GM18873 (cell line): ENCODE results near the gene MAP9.
"Not testable (repeated sequence)": the region's sequence is repeated elsewhere in the genome, so short reads cannot be mapped to it uniquely, and the experiment has no call there.

ENCODE experiments used
- ATAC-seq: cut with Tn5 transposase; IDR thresholded peaks from one replicate; pipeline ENCODE4 v1.9.1; 2021; ENCODE audit warnings: mild to moderate bottlenecking, moderate library complexity, moderate number of reproducible peaks; ENCODE audit not compliant: unreplicated experiment, low FRiP score

Gene MAP9

GRCh38 chr4:155353923-155354540, 22.7 kb downstream of the MAP9 start:
- peak; percentile 98 for ATAC-seq

DNA sequence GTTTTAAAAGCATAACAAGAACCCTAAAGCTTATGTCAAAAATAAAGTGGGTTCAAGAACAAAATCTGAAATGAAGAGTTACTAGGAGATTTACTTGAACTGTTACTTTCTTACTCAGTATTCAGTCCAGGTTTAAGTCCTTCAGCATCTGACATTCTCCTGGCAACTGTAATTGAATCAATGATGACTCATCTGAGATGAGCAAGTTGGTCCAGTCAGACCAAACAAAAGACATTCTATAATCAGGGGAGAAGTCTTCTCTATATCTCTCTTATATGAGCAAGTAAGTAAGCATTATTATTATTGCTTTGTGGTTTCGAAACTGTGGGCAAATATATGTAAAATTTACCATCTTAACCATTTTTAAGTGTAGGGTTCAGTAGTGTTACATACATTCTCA, 34.6 kb downstream of the MAP9 start:
- no peak for ATAC-seq

DNA sequence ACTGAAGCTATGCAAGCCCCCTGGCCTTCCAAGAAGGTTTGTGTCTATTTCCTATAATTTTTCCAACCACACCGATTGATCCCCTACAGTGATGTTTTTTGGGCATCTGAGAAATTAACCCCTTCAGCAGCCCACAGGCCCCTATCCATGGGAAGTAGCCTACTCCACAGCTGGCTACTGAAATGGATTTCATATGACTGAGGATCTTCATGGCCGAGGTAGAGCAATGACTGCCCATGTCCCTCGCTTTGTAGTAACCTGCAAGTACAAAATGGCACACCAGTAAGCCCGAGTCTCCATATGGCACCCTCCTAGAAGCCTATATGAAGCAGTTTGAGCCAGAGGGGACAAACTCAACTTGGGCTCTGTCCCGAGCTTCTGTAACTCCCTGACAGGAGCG, 36.8 kb downstream of the MAP9 start:
- no peak for ATAC-seq

GRCh38 chr4:155339588-155339987, 37.2 kb downstream of the MAP9 start:
- ATAC-seq, result no peak

GRCh38 chr4:155338196-155338595, 38.6 kb downstream of the MAP9 start:
- ATAC-seq, result no peak

DNA sequence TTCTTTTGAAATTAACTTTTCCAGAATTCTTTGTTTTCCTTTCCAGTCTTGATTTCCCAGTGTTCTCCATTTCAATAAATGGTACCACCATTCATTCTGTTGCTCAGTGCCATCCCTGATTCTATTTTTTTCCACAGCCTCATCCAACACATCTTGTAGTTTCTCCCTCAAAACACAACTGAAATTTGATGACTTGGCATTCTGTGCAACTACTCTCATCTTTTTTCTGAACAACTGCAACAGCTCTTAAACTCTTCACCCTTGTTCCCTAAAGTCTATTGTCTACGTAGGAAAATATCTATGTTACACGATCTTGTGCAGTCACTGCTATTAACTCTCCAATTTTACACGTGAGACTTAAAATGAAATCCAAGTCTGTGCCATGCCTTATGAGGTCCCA, 40.5 kb downstream of the MAP9 start:
- ATAC-seq, result no peak

DNA sequence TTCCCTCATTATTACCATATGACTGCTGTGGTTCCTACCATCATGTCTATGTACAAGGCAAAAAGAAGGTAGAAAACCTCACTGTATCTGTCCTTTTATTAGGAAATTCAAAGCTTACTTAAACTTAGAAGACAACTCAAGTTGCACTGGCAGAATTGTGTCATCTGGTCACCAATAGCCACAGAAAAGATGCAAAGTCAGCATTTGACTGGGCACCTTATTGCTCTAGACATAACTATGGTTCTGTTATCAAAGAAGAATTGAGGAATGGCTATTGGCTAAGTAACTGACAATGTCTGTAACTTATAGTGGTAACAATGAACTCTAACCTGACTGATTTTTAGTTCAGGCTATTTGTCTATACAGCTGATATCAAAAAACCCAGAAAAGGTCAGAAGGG, 45.3 kb downstream of the MAP9 start:
- ATAC-seq, result no peak

- no peak for ATAC-seq
Measured at GRCh38 chr4:155322782-155323181, 54.0 kb downstream of the MAP9 start.

GRCh38 chr4:155321006-155321405, 55.8 kb downstream of the MAP9 start:
- ATAC-seq, result no peak

- no peak for ATAC-seq
Measured at GRCh38 chr4:155319516-155319915, 57.2 kb downstream of the MAP9 start.

DNA sequence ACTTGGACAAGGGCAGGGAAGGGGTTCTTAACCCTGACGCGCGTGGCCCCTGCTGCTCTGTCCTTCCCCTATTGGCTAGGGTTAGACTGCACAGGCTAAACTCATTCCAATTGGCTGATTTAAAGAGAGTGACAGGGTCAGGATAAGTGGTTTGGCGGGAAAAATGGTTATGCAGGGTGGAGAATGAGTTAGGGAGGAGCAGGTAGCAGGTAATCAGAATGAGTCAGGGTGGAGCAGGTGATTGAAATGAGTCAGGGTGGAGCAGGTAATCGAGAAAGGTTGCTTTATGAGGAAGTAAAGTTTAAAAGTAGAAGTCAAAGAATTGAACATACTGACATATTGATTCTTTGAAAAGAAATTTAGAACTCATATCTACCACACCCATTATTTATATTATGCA, 64.7 kb downstream of the MAP9 start:
- not testable (repeated sequence) for ATAC-seq

DNA sequence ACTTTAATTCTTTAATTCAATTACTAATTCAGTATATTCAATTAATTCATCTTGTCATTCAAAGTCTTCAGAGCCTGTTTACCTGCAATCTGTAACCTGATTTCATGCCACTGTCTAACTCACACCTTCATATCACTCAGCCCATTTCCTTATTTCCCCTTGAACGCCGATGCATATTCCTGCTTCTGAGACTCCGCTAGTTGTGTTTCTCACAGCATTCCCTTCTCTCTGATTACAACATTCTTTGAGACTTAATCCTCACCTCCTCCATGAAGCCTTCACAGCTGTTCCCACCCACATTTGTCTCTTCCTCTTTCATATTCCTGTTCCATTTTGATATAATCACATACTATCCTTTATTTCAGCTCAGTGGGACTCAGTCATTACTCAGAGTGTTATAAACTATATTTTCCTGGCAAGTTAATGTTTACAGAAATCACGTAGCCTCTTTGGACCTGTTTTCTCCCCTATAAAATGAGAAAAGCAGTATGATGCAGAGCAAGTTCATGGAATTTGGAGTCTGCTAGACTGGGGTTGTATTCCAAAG, 69.0 kb downstream of the MAP9 start:
- no peak for ATAC-seq

DNA sequence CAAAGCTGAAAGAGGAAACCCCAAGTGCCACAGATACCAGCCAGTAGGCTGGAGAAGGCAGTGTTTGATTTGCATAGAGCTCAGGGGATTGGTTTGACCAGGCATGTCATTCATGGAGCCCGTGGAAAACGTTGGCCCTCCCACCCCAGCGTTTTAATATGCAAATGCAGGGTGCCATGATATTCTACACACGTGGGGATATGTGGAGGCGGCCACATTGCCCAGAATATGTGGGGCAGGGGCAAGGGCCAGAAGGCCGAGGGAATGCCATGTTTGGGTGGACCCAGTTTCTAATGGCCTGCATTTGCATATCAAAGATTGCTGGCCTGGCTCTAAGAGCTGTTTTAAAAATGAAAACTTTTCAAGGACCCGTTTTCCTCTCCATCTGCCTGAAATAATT, 71.1 kb downstream of the MAP9 start:
- ATAC-seq, result no peak

DNA sequence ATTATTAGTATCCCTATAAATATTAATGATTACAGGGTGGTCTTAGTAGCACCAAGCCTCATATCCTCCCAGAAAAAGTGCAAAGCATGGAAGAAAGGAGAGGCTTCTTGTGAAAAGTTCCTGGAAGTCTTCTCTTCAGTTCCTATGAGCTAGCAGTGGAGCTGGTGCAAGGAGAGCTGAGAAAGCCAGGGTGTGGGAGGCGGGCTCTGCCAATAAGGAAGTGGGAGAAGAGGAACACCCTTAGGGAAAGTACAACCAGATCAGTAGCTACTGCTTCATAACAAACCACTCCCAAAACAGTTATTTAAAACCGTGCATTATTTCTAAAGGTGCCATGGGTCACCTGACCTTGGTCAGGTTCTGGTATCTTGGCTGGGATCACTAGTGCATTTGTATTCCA, 72.4 kb downstream of the MAP9 start:
- ATAC-seq, result no peak

- no peak for ATAC-seq
Measured at GRCh38 chr4:155299103-155299502, 77.7 kb downstream of the MAP9 start.
